GM18873 (cell line): Measurements from ENCODE around the gene NACC2.
"Not testable (repeated sequence)": the region's sequence is repeated elsewhere in the genome, so short reads cannot be mapped to it uniquely, and the experiment has no call there.

Experiments
- ATAC-seq: cut with Tn5 transposase; IDR thresholded peaks from one replicate; pipeline ENCODE4 v1.9.1; 2021; ENCODE audit warnings: mild to moderate bottlenecking, moderate library complexity, moderate number of reproducible peaks; ENCODE audit not compliant: unreplicated experiment, low FRiP score

Gene NACC2

GRCh38 chr9:136048560-136049411 lies 46.3 kb downstream of the NACC2 start:
- ATAC-seq: no peak

- ATAC-seq: no peak
These were observed 47.1 kb downstream of the NACC2 start for GRCh38 chr9:136047775-136048559.

- no peak for ATAC-seq
These were observed 47.9 kb downstream of the NACC2 start for GRCh38 chr9:136047076-136047774.

- ATAC-seq: no peak
These were observed 48.6 kb downstream of the NACC2 start for GRCh38 chr9:136046554-136046920.

- ATAC-seq: no peak
These were observed 49.2 kb downstream of the NACC2 start for GRCh38 chr9:136045595-136046553.

GRCh38 chr9:136044971-136045594 lies 50.0 kb downstream of the NACC2 start:
- ATAC-seq: no peak

GRCh38 chr9:136044207-136044970 lies 50.7 kb downstream of the NACC2 start:
- no peak for ATAC-seq

GRCh38 chr9:136043441-136043991 lies 51.6 kb downstream of the NACC2 start:
- no peak for ATAC-seq

- no peak for ATAC-seq
These were observed 52.5 kb downstream of the NACC2 start for GRCh38 chr9:136042541-136042940.

- not testable (repeated sequence) for ATAC-seq
These were observed 54.2 kb downstream of the NACC2 start for GRCh38 chr9:136040848-136041247.

GRCh38 chr9:136039488-136039887 lies 55.6 kb downstream of the NACC2 start:
- no peak for ATAC-seq

- ATAC-seq: no peak
These were observed 58.2 kb downstream of the NACC2 start for GRCh38 chr9:136036848-136037247.

GRCh38 chr9:136036050-136036449 lies 59.0 kb downstream of the NACC2 start:
- no peak for ATAC-seq

- no peak for ATAC-seq
These were observed 63.1 kb downstream of the NACC2 start for GRCh38 chr9:136031741-136032730.

GRCh38 chr9:136031094-136031493 lies 64.0 kb downstream of the NACC2 start:
- no peak for ATAC-seq

GRCh38 chr9:136029556-136029955 lies 65.5 kb downstream of the NACC2 start:
- ATAC-seq: no peak

- ATAC-seq: no peak
These were observed 66.2 kb downstream of the NACC2 start for GRCh38 chr9:136028760-136029470.
